ENCODE data around the gene FAM200C. TPM values are rescaled to one million over a fixed set of nuclear protein-coding genes. Genes with fewer than 3 reads are reported as not detected.

FAM200C gene
- total RNA-seq, 2 donors from 2014 or later: 3.3 to 4.2 TPM

GRCh38 chr5:160375166-160375565 is 24.7 kb downstream of the FAM200C start:
- no peak overlapping the region for H3K4me3 ChIP-seq
- H3K36me3 ChIP-seq: no peaks in the 10 kb centered on the region
- no peak for DNase-seq (ENCODE audit: low spot score)
- H3K27ac ChIP-seq: no peak overlapping the region
- no peaks in the 10 kb centered on the region for H3K9me3 ChIP-seq
- TF ChIP-seq CTCF (IDR thresholded peaks at IDR 0.05): no peak
- H3K27me3 ChIP-seq: no peaks in the 10 kb centered on the region
- peaks cover 0 to 12% of the 10 kb centered on the region in 2 donors for H3K4me1 ChIP-seq

- no peak for DNase-seq (ENCODE audit: low spot score)
- no peaks in the 10 kb centered on the region for H3K9me3 ChIP-seq
- H3K4me3 ChIP-seq: no peak overlapping the region
- TF ChIP-seq CTCF (IDR thresholded peaks at IDR 0.05): no peak
- H3K27ac ChIP-seq: no peak overlapping the region
- H3K36me3 ChIP-seq: no peaks in the 10 kb centered on the region
- H3K4me1 ChIP-seq: no peaks in the 10 kb centered on the region
- no peaks in the 10 kb centered on the region for H3K27me3 ChIP-seq
Measured at GRCh38 chr5:160371294-160371693, 28.6 kb downstream of the FAM200C start.

DNA sequence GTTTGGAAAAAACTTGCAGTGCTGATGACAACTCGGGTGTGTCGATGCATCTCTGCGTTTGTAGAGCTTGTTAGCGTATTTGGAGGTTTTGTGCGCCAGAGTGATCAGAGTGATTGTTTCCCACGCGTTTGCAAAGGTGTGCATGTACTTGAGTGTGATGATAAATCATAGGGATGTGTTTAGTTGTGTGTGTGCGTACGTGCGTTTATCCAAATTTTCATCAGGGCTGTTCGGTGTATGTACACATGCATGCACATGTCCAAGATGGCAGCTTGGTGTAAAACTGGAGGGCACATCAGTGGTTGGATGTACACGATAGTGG is 29.2 kb downstream of the FAM200C start:
- Histone ChIP-seq H3K9me3 (no peaks in the 10 kb centered on the region), H3K4me1 (no peaks in the 10 kb centered on the region), H3K4me3 (peak overlapping the region; percentile 55 to 63), H3K36me3 (no peaks in the 10 kb centered on the region), H3K27me3 (no peaks in the 10 kb centered on the region), H3K27ac (peak overlapping the region; percentile 57)
- TF ChIP-seq CTCF (IDR thresholded peaks at IDR 0.05): no peak
- no peak for DNase-seq (ENCODE audit: low spot score)

GRCh38 chr5:160369990-160370712 is 29.7 kb downstream of the FAM200C start, which contains the start of gene C1QTNF2:
C1QTNF2 (minus strand) TSS chr5:160370626; CDS start chr5:160355011, 15,615 bp downstream.
- Histone ChIP-seq H3K27me3 (no peaks in the 10 kb centered on the region), H3K36me3 (no peaks in the 10 kb centered on the region), H3K4me1 (no peaks in the 10 kb centered on the region), H3K27ac (peak within 1 kb of the TSS; percentile 57), H3K9me3 (no peaks in the 10 kb centered on the region), H3K4me3 (peak within 1 kb of the TSS; percentile 55 to 63)
- TF ChIP-seq CTCF (IDR thresholded peaks at IDR 0.05): no peak
- DNase-seq (ENCODE audit: low spot score): peak; percentile 69

DNA sequence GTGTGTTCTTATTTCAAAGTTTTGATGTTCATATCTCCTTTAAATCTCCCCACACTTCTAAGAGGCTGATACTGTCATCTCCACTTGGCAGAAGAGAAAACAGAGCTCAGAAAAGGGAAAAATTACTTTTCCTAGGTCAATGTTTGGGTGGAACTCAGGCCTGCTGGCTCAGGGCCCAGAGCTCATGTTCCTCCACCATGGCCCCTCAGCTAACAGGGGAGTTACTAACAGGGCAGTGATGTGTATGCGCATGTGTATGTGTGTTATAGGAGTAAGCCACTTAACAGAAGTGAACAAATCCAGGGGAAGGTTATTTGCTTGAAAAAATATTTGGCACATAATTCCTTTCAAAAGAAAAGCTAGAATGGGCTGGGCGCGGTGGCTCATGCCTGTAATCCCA is 32.0 kb downstream of the FAM200C start:
- DNase-seq (ENCODE audit: low spot score): no peak
- Histone ChIP-seq H3K27ac (no peak overlapping the region), H3K27me3 (no peaks in the 10 kb centered on the region), H3K36me3 (no peaks in the 10 kb centered on the region), H3K9me3 (no peaks in the 10 kb centered on the region), H3K4me3 (no peak overlapping the region), H3K4me1 (peaks cover 0 to 13% of the 10 kb centered on the region in 2 donors)
- TF ChIP-seq CTCF (IDR thresholded peaks at IDR 0.05): no peak

DNA sequence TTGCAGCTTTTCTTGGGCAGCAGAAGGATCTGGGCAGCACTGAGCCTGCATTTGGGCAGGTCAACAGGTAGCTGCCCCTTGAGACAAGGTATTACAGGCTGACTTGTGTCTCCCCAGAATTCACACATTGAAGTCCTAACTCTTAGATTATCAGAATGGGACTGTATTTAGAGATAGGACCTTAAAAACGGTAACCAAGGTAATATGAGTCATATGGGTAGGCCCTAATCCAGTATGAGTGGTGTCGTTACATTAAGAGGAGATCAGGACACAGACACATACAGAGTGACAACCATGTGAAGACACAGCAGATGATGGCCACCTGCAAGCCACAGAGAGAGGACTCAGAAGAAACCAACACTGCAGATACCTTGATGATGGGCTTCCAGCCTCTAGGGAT is 32.6 kb downstream of the FAM200C start:
- Histone ChIP-seq H3K27ac (no peak overlapping the region), H3K27me3 (no peaks in the 10 kb centered on the region), H3K4me3 (no peak overlapping the region), H3K4me1 (peaks cover 0 to 18% of the 10 kb centered on the region in 2 donors), H3K9me3 (no peaks in the 10 kb centered on the region), H3K36me3 (no peaks in the 10 kb centered on the region)
- no peak for DNase-seq (ENCODE audit: low spot score)
- TF ChIP-seq CTCF (IDR thresholded peaks at IDR 0.05): no peak

Measured in right atrium auricular region (tissue), 2 donors.